HG03457 (cell line): ENCODE data around the gene PTPRD.

ENCODE experiments used
- ATAC-seq: cut with Tn5 transposase; IDR thresholded peaks from one replicate; pipeline ENCODE4 v1.9.1; 2021; ENCODE audit warnings: moderate number of reproducible peaks; ENCODE audit not compliant: unreplicated experiment

Gene PTPRD

DNA sequence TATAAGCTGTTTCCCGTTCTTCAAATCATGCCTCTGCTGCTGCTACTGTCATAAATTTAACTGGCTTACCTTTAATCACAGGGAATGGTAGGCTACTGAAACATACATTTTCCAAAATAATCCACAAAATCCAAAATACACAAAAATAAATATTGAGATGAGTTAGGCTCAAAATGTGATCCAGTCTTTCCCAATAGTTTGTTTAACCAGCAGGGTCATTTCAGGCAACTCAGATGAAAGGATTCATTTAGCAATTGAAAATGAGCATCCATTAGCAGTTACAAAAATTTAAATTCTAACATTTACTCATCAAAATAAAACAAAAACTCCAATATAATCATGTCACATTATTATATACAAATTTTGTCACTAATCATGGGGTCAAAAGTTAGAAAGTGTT is 1797.6 kb downstream of the PTPRD start:
- ATAC-seq: no peak

DNA sequence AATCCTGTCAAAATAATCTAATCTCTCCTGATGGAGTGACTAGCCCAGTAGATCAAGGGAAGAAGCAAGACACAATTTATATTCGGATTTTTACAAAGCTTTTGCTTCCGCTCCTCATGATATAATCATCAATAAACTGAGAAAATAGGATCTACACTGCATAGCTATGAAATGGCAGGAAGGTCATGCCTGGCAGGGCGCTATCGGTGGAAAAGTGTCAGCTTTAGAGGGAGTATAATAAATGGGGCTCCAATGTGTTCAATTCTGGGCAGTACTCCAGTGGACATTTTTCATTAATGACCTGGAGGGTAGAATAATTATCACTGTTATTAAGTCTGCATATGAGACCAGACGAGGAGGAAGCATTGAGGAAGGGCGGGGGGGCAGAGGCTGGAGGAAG is 1799.9 kb downstream of the PTPRD start:
- no peak for ATAC-seq

DNA sequence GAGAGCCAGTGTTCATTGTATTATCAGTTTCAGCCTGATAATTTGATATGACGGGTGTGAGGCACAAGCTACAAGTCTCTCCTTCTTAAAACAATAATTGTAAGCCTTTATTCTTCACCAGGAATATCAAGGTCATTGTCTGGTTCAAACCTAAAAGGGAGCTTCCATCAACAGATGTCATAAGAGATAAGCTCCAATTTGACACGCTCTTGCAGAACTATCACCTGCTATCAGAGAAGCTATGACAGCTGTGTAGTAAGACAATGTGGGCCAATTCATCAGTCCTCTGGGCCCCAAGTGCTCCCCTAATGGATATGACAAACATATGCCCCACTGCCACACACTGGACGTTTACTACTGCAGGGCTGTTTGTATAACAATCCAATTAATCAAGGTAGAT is 1803.1 kb downstream of the PTPRD start:
- ATAC-seq: no peak

- no peak for ATAC-seq
These were observed 1806.7 kb downstream of the PTPRD start for GRCh38 chr9:8806150-8806549.

DNA sequence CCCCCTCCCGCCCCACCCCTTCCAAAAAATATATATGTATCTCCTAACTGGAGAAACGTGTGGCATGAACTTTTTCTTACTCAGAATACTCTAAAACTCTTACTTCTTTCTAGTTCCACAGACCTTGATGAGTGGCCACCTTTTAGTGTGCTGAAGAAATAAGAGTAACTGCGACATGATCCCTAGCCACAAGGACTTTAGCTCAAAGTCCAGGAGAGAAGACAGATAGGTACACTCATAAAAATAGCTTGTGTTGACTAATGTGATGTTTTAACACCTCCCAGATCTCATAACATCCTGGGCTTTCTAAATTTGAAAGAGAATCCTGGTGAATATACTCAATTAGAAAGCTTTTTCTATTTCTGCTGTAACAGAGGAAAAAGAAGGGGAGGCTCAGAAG is 1808.2 kb downstream of the PTPRD start:
- no peak for ATAC-seq

- no peak for ATAC-seq
These were observed 1810.6 kb downstream of the PTPRD start for GRCh38 chr9:8802242-8802641.

GRCh38 chr9:8800196-8800595 is 1812.6 kb downstream of the PTPRD start:
- ATAC-seq: no peak

DNA sequence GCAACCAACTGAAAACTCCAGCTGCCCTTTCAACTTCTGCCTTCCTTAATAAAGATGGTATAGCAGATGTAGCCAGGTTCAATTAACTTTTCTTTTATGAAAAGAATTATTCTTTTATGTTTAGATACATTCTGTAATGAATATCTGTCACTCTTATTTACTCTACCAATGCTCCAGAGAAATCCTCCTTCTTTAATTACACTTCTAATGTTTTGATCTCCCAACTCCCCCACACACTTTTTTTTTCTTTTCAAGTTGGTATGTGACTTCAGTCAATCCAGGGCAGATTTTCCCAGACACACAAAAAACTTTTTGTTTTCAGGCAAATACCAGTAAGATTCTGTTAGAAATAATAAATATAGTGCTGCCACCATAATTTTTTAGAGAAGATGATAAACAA is 1813.2 kb downstream of the PTPRD start:
- ATAC-seq: no peak

DNA sequence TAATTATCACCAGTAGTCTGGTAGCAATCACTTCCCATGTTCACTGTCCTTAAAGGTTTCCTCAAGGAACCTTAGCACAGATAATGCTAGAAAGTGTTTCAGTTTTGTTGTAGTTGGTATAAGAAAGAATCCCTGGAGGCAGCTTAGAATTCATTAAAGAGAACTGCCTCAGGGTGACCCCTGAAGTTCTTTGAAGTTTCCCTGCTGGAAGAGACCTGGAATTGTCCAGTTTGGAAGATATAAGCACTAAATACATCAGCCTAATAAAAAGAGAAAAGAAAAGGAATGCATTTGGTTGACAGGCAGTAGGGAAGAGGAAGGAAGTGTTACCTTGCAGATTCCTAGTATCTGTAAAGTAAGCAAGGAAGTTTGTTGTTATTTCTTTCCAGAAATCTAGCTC is 1813.6 kb downstream of the PTPRD start:
- ATAC-seq: no peak

- no peak for ATAC-seq
These were observed 1828.0 kb downstream of the PTPRD start for GRCh38 chr9:8784838-8785237.

DNA sequence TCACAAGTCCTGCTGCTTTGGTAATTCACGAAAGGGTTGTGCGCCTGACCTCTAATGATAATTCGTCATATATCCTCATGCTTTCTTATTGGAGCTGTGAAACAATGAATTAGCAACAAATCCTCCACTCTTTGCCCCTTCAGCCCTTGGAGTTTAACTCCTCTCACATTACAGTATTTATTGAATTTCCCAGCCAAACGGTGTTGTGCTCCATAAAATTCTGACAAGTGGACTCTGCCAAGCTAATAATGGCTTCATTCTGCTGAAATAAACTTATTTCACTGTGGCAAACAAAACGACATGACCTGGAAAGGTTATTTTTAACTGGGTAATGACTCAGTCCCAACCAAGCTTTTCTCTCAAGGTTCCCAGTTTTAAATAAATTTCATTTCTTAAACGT is 1828.9 kb downstream of the PTPRD start:
- no peak for ATAC-seq

DNA sequence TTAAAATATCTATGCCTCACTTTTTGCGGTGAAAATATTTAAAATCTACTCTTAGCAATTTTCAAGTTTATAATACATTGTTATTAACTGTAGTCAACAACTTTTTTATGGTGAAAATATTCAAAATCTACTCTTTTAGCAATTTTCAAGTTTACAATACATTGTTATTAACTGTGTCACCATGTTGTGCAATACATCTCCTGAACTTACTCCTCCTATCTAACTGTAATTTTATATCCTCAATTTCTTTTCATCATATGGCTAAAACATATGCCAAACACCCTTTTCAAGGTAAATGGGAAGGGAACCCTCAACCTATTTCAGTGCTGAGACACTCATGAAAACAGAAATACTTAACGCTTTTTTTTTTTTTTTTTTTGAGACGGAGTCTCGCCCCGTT is 1830.6 kb downstream of the PTPRD start:
- no peak for ATAC-seq

- no peak for ATAC-seq
These were observed 1831.3 kb downstream of the PTPRD start for GRCh38 chr9:8781458-8781857.

- ATAC-seq: no peak
These were observed 1832.4 kb downstream of the PTPRD start for GRCh38 chr9:8780386-8780785.

DNA sequence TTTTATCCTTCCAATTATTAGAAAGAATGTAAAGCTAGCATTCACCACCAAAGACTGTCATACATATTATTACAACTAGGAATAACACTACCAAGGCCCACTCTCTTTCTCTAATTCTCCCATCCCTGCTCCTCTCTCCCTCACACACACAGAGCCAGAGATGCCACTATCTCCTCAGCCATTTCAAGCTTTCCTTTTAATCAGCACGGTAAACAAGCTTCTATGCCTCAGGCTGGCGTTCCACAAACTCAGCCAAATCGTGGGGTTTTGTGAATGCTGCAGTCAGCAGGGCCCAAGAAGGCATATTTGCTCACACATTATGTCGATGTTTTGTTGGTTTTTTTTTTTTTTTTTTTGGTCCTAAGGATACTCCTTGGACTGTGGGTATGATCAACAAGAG is 1833.3 kb downstream of the PTPRD start:
- no peak for ATAC-seq

DNA sequence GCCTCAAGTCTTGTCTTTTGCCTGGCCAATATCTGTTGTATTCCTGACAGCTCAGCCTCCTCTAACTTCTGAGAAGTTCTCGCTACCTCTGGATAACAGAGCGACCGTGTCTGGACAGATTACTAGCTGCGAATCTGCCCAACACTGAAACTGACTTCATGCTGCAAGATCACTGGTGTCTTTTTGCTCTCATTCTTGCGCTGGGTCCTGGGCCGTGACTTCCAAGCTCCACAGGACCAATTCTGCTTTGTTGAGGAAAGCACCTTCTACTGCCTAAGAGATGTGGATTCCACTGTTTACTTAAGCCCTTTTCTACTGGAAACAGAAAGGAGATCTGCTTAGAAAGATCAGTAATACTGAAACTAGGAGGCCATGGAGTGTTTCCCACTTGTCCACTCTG is 1834.4 kb downstream of the PTPRD start:
- ATAC-seq: no peak

DNA sequence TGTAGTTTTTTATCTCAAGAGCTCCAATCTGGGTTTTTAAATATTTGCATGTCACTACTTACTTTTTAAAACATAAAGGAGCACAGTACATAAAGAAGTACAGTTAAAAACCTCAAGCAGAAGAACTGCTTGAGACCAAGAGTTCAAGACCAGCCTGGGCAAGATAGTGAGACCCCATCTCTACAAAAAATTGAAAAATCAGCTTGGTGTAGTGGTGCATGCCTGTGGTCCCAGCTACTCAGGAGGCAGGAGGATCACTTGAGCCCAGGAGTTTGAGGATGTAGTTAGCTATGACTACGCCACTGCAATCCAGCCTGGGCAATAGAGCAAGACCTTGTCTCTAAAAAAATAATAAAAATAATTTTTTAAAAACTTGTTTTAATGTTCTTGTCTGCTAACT is 1840.5 kb downstream of the PTPRD start:
- no peak for ATAC-seq

GRCh38 chr9:8769153-8769552 is 1843.6 kb downstream of the PTPRD start:
- ATAC-seq: no peak

DNA sequence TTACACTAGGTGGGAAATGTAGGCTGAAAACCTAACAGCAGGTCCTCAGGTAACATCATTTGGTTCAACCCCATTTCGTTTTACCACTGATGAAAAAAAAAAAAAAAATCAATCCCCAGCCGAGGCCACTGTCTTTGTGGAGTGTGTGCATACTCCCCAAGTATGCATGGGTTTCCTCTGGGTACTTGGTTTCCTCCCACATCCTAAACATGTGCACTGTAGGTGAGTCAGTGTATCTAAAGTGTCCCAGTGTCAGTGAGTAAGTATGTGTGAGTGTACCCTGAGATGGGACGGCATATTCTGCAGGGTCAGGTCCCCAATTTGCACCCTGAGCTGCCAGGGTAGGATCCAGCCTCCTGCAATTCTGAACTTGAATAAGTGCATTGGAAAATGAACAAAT is 1846.7 kb downstream of the PTPRD start:
- no peak for ATAC-seq

DNA sequence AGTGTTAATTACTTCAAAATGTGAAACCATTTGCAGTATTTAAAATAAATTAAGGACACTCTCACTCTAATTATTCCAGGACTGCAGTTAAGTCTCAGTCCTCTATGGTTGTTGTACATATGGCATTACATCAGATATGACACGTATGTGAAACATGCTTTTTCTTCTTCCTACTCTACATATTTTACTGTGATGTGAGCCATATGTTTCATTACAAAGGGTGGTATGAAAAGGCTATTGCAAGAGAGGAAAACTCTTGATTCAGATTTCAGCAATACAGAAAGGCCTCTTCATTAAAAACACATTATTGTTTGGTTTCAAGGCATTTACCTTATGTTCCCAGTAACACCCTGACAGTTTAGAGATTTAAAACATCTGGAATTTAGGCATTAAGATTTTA is 1848.8 kb downstream of the PTPRD start:
- ATAC-seq: no peak

GRCh38 chr9:8762479-8763085 is 1850.2 kb downstream of the PTPRD start:
- ATAC-seq: no peak

GRCh38 chr9:8760000-8760767 is 1852.6 kb downstream of the PTPRD start:
- no peak for ATAC-seq

GRCh38 chr9:8757881-8758280 is 1854.9 kb downstream of the PTPRD start:
- no peak for ATAC-seq
